ENCODE measurements around the gene EFCAB6. TPM values are rescaled to one million over a fixed set of nuclear protein-coding genes. Genes with fewer than 3 reads are reported as not detected.

EFCAB6 gene
- total RNA-seq, 1 experiment from 2014 or later = 2.6 TPM

- no peak for DNase-seq (ENCODE audit: low spot score)
Measured at GRCh38 chr22:43544289-43544673, 267.8 kb downstream of the EFCAB6 start.

DNA sequence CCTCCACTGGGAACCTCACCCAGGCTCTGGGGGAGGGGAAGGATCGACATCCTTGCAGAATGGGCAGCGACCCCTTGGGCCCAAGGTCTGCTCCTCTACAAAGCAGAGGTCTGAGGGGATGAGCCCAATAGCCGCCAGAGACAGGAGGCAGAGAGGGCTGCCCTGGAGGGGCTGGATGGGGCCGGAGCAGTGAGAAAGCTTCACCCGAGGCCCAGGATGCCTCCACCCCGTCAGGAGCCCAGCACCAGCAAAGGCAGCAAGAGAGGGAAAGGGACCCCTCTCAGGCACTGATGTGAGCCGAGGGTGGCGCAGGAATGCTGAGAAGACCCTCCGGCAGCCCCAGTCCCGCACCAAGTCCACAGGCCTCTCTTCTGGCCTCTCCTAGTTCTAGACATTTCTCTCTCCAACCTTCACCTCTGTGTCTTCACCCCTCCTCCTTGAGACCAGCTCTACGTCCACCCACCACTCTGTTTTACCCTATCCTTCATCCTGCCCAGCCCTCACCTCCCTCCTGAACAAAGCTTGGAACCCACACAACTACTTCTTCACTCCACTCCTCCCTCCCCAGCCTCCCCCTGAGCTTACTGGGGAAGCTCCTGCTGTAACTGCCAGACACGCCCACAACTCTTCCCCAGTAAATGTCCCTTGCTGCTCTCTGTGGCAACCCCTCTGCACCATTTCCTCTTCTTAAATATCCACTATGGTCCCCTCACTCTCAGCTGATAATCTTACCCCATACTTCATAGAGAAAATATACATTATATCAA is 268.4 kb downstream of the EFCAB6 start:
- DNase-seq (ENCODE audit: low spot score) = no peak

GRCh38 chr22:43542681-43543521 is 269.2 kb downstream of the EFCAB6 start:
- DNase-seq (ENCODE audit: low spot score) = no peak

- no peak for DNase-seq (ENCODE audit: low spot score)
Measured at GRCh38 chr22:43541462-43542407, 270.4 kb downstream of the EFCAB6 start.

DNA sequence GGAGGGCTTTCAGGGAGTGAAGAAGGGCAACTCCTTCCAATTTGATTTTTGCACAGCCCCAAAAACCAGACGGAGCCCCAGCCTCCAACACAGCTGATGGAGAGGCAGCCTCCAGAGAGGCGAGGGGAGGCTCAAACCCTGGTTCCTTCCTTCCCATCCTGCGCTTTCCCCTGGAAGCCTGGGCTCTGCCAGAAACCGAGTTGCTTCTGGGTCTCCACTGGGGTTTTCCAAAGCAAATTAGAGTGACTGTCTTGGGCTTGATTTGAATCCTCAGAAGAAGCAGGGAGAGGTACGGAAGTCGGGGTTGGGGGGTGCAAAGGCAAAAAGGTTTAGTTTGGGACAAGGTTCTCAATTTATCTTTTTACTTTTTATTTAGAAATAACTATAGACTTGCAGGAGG is 271.1 kb downstream of the EFCAB6 start:
- DNase-seq (ENCODE audit: low spot score) = no peak

DNA sequence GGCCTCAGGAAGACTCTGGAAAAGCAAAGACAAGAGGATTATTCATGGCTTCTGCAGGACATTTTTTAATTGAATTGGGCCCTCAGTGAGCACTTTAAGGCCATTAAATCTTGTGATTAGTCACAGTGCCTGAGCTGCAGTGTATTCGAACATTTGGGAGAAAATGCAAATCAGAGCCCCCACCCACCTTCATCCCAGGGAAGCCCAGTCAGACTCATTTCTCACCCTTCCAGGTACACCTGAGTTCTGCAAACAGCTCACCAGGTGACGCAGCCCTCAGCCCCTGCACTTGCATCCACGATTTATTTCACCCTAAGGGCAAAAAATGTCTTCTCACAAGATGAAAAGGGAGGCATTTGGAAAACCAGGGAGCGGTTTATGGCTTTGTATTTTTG is 271.6 kb downstream of the EFCAB6 start:
- no peak for DNase-seq (ENCODE audit: low spot score)

- DNase-seq (ENCODE audit: low spot score) = no peak
Measured at GRCh38 chr22:43539572-43540528, 272.3 kb downstream of the EFCAB6 start.

DNA sequence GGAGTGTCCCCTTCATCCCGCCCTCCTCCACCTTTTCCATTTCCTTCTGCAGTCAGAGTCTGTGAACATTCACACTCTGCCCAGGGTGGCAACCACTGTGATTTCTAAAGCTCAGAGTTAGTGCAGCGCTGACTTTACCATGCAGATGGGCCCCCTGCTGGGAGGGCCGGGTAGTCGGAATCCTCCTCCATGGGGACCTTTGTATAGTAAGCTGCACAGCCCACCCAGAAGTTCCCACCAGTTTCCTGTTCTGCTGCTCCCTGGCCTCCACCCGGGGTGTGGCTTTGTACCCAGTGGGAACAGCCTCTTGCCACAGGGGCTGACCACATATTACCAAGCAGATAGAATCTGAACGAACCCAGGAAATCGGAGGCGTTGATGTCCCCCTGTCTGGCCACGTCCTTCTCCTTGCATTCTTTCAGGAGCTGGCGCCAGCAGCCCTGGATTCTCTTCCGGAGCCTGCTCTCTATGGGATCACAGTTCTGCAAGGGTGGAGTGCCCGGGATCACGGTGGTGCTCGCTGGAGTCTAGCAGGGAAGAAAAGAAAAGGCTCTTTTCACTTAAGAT is 275.0 kb downstream of the EFCAB6 start:
- DNase-seq (ENCODE audit: low spot score) = no peak

DNA sequence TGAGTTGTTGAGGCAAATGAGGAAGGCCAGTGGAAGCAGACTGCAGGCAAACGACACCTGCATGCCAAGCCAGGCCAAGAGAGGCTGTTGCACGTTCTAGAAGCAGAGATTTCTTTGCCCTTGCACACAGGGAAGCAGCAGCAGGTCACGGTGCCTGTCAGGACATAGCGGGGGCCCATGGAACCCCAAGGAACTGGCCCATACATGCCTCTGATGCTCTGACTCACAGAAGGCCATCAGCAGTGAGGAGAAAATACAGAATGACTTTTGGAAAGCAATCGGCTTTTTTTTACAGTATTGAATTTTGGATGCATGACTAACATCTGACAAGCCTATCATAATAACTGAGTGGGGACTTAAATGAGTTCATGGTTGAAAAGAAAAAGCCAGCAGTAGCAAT is 276.4 kb downstream of the EFCAB6 start:
- no peak for DNase-seq (ENCODE audit: low spot score)

- no peak for DNase-seq (ENCODE audit: low spot score)
Measured at GRCh38 chr22:43535336-43535735, 276.8 kb downstream of the EFCAB6 start.

DNA sequence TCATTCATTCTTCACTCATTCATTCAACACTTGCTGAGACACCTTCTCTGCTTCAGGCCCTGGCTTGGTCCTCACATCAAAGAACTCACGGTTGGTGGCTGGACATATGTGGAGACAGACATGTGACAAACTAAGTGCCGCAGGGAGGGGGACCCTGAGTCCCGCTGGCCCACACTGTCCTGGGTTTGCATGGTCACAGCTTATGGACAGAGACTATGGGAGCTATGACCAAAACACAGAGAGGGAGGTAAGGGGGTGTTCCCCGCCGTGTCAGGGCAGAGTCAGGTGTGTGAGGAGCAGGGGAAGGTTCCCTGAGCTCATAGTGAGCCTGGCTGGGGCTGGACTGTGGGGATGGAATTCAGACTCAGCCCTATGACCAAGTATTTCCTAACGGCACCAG is 277.2 kb downstream of the EFCAB6 start:
- no peak for DNase-seq (ENCODE audit: low spot score)

DNA sequence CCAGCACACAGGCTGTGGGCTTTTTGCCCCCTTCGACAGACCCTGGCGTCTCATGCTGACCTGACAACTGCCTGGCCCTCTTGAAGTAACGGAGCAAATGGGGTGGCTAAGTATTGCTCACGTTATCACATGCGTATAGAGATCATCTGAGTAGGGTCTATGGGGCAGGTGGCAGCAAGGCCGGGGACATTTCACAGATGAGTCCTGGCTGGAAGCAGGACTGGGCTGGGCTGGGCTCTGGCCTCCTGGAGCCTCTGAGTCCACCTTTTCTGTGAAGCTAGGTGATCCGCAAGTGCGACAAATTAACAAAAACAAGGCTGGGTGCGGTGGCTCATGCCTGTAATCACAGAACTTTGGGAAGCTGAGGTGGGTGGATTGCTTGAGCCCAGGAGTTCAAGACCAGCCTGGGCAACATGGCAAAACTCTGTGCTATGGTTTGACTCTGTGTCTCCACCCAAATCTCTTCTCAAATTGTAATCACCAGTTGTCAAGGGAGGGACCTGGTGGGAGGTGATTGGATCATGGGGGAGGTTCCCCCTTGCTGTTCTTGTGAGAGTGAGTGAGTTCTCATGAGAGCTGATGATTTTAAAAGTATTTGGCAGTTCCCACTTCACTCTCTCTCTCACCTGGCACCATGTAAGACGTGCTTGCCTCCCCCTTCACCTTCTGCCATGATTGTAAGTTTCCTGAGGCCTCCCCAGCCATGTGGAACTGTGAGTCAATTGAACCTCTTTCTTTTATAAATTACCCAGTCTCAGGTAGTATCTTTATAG is 278.3 kb downstream of the EFCAB6 start:
- DNase-seq (ENCODE audit: low spot score) = no peak

DNA sequence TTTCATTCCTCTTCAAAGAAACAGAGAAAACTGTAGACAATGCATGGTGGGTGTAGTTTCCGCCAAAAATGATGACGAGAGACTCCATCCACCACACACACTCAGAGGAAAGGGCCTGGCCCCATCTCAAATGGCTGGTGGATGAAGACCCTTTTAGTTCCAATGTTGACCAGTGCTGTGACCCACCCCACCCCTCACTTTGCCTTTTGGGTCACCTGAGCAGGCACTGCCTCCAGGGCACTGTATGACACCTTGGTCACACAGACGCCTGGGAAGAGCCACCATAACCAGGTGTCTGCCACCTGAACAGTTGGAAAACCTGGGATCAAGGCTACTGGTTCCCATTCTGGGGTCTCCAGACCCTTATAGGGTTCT is 279.0 kb downstream of the EFCAB6 start:
- no peak for DNase-seq (ENCODE audit: low spot score)

DNA sequence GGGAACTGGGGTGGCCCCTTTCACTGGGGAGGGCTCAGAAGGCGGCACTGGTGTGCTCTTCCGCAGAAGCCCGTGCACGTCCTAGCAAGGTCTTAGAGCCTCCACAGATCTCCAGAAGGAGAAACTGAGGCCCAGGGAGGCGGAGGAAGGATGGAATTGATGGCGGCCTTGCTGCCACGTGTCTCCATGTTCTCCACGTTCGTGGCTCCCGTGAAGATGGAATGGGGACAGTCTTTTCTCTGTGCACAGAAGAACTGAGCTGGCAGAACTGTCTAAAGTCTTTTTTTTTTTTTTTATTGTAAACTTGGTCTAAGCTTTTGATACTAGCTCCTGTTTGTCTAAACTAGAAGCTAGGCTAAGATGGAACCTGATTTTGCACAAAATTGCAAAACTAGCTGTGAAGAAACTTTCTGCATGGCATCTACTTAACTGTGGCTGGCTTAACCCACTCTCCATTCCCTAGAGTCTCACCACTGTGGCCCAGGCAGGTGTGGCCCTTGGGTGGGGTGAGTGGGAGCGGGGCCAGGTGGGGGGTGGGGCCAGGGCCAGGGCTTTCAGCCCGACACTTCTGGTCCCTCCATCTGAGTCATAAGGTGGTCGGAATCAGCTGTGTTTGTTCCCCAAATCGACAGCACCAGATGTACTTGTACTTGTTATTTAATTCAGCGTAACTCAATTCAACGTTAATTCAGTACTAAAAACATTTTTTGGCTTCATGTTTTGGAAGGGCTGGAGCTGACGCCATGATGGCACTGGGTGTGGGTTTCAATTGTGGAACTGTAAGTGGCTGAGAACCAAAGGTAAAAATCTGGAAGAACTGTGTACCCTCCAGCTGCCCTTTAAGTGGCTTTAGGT is 279.6 kb downstream of the EFCAB6 start:
- no peak for DNase-seq (ENCODE audit: low spot score)

- DNase-seq (ENCODE audit: low spot score) = no peak
Measured at GRCh38 chr22:43531651-43532050, 280.5 kb downstream of the EFCAB6 start.

- DNase-seq (ENCODE audit: low spot score) = no peak
Measured at GRCh38 chr22:43530349-43531201, 281.5 kb downstream of the EFCAB6 start.

DNA sequence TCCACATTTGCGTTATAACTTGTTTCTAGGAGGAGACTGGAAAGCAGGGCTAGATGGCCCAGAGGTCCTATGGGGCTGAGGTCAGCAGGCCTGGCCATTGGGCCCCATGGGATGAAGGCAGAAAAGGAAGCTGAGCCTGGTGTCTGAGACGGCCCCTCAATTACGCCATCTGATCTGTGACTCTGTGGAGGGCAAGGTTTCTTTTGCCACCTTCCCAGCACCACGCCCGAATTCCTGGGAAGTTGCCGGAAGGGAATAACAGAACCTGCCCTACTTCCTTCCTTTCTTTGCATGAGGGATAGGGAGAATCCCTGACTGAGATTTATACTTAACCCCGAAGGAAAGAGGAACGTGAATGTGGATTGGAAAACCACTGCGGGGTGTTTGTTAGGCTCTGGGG is 282.2 kb downstream of the EFCAB6 start:
- DNase-seq (ENCODE audit: low spot score) = no peak

DNA sequence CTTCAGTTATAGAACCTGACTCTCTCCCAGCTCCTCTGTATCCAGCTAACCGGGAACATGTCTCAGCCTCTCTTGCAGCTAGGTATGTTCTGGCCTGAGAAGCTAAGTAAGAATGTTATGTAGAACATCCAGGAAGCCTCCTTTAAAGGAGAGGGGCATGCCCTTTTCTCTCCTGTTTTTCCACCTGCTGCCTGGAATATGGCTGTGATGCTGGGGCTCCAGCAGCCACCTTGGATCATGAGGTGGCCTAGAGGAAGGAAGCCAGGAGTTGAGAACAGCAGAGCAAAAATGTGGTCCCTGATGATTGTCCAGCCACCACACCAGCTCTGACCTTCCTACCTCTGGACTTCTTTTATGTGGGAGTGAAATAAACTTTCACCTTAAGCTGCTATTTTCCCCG is 282.6 kb downstream of the EFCAB6 start:
- DNase-seq (ENCODE audit: low spot score) = no peak
